Smooth muscle cell (in vitro differentiated cells): ENCODE data around the gene NR2F1-AS1. TPM values are rescaled to one million over a fixed set of nuclear protein-coding genes. Genes with fewer than 3 reads are reported as not detected.

ENCODE experiments used
- DNase-seq: peaks from one replicate; lab custom pipeline; 2025; ENCODE audit not compliant: unreplicated experiment; lab: John Stamatoyannopoulos, UW
- H2AFZ ChIP-seq: fragments of 200-600 bp; sonication (generic); 2 replicates; pipeline ENCODE4 v1.6.0; 2016; ENCODE audit warnings: antibody characterized with exemption, low read depth, mild to moderate bottlenecking
- H3F3A ChIP-seq: fragments of 200-600 bp; sonication (generic); 2 replicates; pipeline ENCODE4 v1.6.0; 2017; ENCODE audit warnings: antibody characterized with exemption, low read depth
- H3K27ac ChIP-seq: fragments of 200-600 bp; sonication (generic); 2 replicates; pipeline ENCODE4 v1.5.1; 2016; ENCODE audit warnings: low read depth, mild to moderate bottlenecking
- H3K27me3 ChIP-seq: fragments of 200-600 bp; sonication (generic); 2 replicates; pipeline ENCODE4 v1.6.1; 2016; ENCODE audit warnings: low read depth, mild to moderate bottlenecking
- H3K36me3 ChIP-seq: fragments of 200-600 bp; sonication (generic); 2 replicates; pipeline ENCODE4 v1.5.1; 2016; ENCODE audit warnings: low read depth
- H3K4me1 ChIP-seq: fragments of 200-600 bp; sonication (generic); 2 replicates; pipeline ENCODE4 v1.5.1; 2016; ENCODE audit warnings: low read depth
- H3K4me2 ChIP-seq: fragments of 200-600 bp; sonication (generic); 2 replicates; pipeline ENCODE4 v1.6.0; 2016; ENCODE audit warnings: mild to moderate bottlenecking
- H3K4me3 ChIP-seq: fragments of 200-600 bp; sonication (generic); 2 replicates; pipeline ENCODE4 v1.5.1; 2016; ENCODE audit warnings: mild to moderate bottlenecking
- H3K79me2 ChIP-seq: fragments of 200-600 bp; sonication (generic); 2 replicates; pipeline ENCODE4 v1.6.0; 2016; ENCODE audit warnings: low read depth, mild to moderate bottlenecking
- H3K9ac ChIP-seq: fragments of 200-600 bp; sonication (generic); 2 replicates; pipeline ENCODE4 v1.6.0; 2016; ENCODE audit warnings: low read depth
- H3K9me3 ChIP-seq: fragments of 200-600 bp; sonication (generic); replicated peaks from 2 replicates; pipeline ENCODE4 v1.5.1; 2016; ENCODE audit warnings: low read depth
- H4K20me1 ChIP-seq: fragments of 200-600 bp; sonication (generic); 2 replicates; pipeline ENCODE4 v1.6.0; 2016; ENCODE audit warnings: low read depth
- WGBS: methylation state at CpG from one replicate; pipeline ENCODE4 v1.1.7; 2016; ENCODE audit warnings: low lambda C conversion rate; 5-methylcytosine and 5-hydroxymethylcytosine counted together
- polyA plus RNA-seq: library from polyadenylated mRNA; unstranded; fragments of >200 nt; fragmentation: Nextera tagmentation; extraction: Ambion mirVana; gene quantifications from 2 replicates; pipeline ENCODE4 v1.2.1, GENCODE V29; 2016
- total RNA-seq: library from RNA; depleted of rRNA; stranded (reverse); fragments of >200 nt; gene quantifications from 2 replicates; pipeline ENCODE4 v1.2.3, GENCODE V29; 2014
- TF ChIP-seq, protein P1 (sequence below): fragments of 200-600 bp; sonication (generic); IDR thresholded peaks from 2 replicates; pipeline ENCODE4 v1.5.1; 2017; ENCODE audit warnings: borderline replicate concordance, mild to moderate bottlenecking, antibody characterized with exemption; ENCODE audit not compliant: insufficient read depth, poor library complexity, severe bottlenecking

The NR2F1-AS1 gene
- total and polyA plus RNA-seq, 2 experiments from 2014 or later: 18.7 to 26.1 TPM

DNA sequence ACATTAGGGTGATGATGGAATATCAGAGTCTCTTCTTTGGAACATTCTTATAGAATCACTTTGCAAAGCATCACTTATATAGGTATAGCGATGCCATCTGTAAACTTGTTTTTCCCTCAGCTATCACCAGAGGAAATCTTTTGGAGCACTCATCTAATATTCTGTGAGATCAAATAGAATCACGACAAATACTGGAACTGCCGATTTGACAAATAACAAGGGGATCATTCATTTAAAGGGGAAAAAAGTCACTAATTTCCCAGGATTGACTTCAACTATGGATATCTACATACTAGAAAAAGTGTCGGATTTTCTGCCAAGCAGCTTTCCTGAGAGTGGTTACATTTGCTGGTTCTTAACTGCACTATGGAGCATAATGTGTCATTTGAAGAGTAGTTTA, 178.6 kb downstream of the NR2F1-AS1 start:
- TF ChIP-seq, protein P1, sequence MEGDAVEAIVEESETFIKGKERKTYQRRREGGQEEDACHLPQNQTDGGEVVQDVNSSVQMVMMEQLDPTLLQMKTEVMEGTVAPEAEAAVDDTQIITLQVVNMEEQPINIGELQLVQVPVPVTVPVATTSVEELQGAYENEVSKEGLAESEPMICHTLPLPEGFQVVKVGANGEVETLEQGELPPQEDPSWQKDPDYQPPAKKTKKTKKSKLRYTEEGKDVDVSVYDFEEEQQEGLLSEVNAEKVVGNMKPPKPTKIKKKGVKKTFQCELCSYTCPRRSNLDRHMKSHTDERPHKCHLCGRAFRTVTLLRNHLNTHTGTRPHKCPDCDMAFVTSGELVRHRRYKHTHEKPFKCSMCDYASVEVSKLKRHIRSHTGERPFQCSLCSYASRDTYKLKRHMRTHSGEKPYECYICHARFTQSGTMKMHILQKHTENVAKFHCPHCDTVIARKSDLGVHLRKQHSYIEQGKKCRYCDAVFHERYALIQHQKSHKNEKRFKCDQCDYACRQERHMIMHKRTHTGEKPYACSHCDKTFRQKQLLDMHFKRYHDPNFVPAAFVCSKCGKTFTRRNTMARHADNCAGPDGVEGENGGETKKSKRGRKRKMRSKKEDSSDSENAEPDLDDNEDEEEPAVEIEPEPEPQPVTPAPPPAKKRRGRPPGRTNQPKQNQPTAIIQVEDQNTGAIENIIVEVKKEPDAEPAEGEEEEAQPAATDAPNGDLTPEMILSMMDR: no peak
- 96% methylated on average over 4 of the region's 4 CpGs for WGBS
- Histone ChIP-seq H3K4me2 (no peak overlapping the region), H3K4me3 (no peak overlapping the region), H3K36me3 (no peaks in the 10 kb centered on the region), H2AFZ (no peak overlapping the region), H3K79me2 (no peaks in the 10 kb centered on the region), H3K9ac (no peak overlapping the region), H3F3A (no peaks in the 10 kb centered on the region), H4K20me1 (no peaks in the 10 kb centered on the region), H3K9me3 (no peaks in the 10 kb centered on the region), H3K27ac (no peak overlapping the region), H3K27me3 (no peaks in the 10 kb centered on the region), H3K4me1 (peaks cover 12% of the 10 kb centered on the region)
- DNase-seq: no peak

- Histone ChIP-seq H3K9ac (no peak overlapping the region), H3K27me3 (no peaks in the 10 kb centered on the region), H3K4me1 (peaks cover 4% of the 10 kb centered on the region), H3K4me2 (no peak overlapping the region), H4K20me1 (no peaks in the 10 kb centered on the region), H3K9me3 (no peaks in the 10 kb centered on the region), H3K79me2 (no peaks in the 10 kb centered on the region), H3K36me3 (no peaks in the 10 kb centered on the region), H3F3A (no peaks in the 10 kb centered on the region), H3K4me3 (no peak overlapping the region), H2AFZ (no peak overlapping the region), H3K27ac (no peak overlapping the region)
- DNase-seq: no peak
- TF ChIP-seq, protein P1: no peak
- WGBS: 90% methylated on average over 3 of the region's 3 CpGs
These were observed 179.3 kb downstream of the NR2F1-AS1 start for GRCh38 chr5:93401634-93402213.

DNA sequence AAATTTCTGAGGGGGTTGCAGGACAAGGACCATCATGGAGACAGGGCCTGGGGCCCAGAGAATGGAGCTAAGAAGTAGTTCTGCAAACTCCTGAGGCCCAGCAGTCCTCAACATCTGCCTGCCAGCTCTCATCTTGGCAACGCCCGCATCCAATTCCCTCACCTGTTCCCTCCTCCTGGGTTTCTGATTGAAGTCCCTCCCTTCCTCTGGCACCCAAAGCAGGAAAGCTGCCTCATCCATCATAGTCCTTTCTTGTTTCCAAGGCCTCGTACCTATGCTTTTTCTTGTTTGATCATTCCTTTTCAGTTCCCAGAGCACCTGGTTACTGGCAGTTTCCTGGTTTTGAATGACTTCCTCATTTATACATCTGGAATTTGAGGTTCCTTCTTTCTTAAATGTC, 181.3 kb downstream of the NR2F1-AS1 start:
- Histone ChIP-seq H4K20me1 (no peaks in the 10 kb centered on the region), H2AFZ (no peak overlapping the region), H3K4me2 (no peak overlapping the region), H3K4me3 (no peak overlapping the region), H3K79me2 (no peaks in the 10 kb centered on the region), H3K9ac (no peak overlapping the region), H3K36me3 (no peaks in the 10 kb centered on the region), H3K4me1 (no peaks in the 10 kb centered on the region), H3K27me3 (no peaks in the 10 kb centered on the region), H3F3A (no peaks in the 10 kb centered on the region), H3K27ac (no peak overlapping the region), H3K9me3 (no peaks in the 10 kb centered on the region)
- 65% methylated on average over 3 of the region's 3 CpGs for WGBS
- TF ChIP-seq, protein P1: no peak
- no peak for DNase-seq

DNA sequence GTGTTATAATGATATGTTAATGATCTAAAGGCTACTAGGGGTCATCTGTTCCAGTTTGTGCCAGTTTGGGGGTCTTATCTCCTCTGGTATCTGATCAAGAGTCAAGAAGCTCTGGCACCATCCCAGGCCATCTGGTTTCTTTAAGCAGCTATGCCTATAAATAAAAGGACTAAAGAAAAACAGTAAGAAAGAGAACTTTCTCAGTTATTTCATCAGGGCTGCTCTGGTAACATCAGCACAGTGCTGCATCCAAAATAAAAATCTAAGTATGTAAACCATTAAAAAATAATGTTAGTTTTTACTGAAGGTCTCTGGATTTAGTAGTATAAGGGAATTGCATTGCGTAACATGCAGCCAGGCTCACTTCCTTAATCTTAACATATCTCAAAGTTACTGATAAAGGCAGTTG, 185.0 kb downstream of the NR2F1-AS1 start:
- Histone ChIP-seq H3K27me3 (no peaks in the 10 kb centered on the region), H3K4me2 (no peak overlapping the region), H3F3A (no peaks in the 10 kb centered on the region), H3K4me3 (no peak overlapping the region), H3K9me3 (no peaks in the 10 kb centered on the region), H3K79me2 (no peaks in the 10 kb centered on the region), H4K20me1 (no peaks in the 10 kb centered on the region), H3K36me3 (no peaks in the 10 kb centered on the region), H3K4me1 (no peaks in the 10 kb centered on the region), H2AFZ (peak overlapping the region; percentile 17), H3K27ac (no peak overlapping the region), H3K9ac (no peak overlapping the region)
- WGBS: 86% methylated on average over 1 of the region's 1 CpG
- TF ChIP-seq, protein P1: no peak
- DNase-seq: no peak
